ENCODE results near the gene MRPS2. TPM values are rescaled to one million over a fixed set of nuclear protein-coding genes. Genes with fewer than 3 reads are reported as not detected.
"Not testable (repeated sequence)": the region's sequence is repeated elsewhere in the genome, so short reads cannot be mapped to it uniquely, and the experiment has no call there.

MRPS2 gene
- 10 to 100 TPM; 15.8 to 35.0 TPM for total RNA-seq

GRCh38 chr9:135500525-135501260 lies at the start of gene MRPS2:
MRPS2 (plus strand) TSS chr9:135500682; CDS start chr9:135500711, 29 bp downstream.
- H3K36me3 ChIP-seq (replicated peaks in 1 of 2; ENCODE audit: insufficient read depth in 1 of 2, low read depth in 2 of 2) = peaks cover 7 to 10% of the 10 kb centered on the region in 2 donors
- ATAC-seq (peak; percentile 91), DNase-seq (peak; percentile 86 to 88 (median 86))
- no peaks in the 10 kb centered on the region for H3K9me3 ChIP-seq
- 0 to 1% methylated on average over 15 to 78 of the region's 92 CpGs for WGBS, 2 donors
- peak within 1 kb of the TSS; percentile 94 to 96 for H3K4me3 ChIP-seq
- H3K4me1 ChIP-seq = peaks cover 32% of the 10 kb centered on the region
- peak; percentile 84 to 96 (median 92) for TF ChIP-seq CTCF (IDR thresholded peaks at IDR 0.05)
- peak; percentile 45 to 69 (median 69) for TF ChIP-seq POLR2A (IDR thresholded peaks at IDR 0.05)
- intact Hi-C loops (cut with DNase I) = no loop called here
- peak within 1 kb of the TSS; percentile 60 to 89 (median 74) for H3K27ac ChIP-seq
- H3K27me3 ChIP-seq = no peaks in the 10 kb centered on the region

GRCh38 chr9:135450956-135451355 lies 49.5 kb upstream of the MRPS2 start:
- 81 to 83% methylated on average over 9 to 10 of the region's 10 CpGs for WGBS, 2 donors
- TF ChIP-seq CTCF (IDR thresholded peaks at IDR 0.05) = no peak
- TF ChIP-seq POLR2A (IDR thresholded peaks at IDR 0.05) = no peak
- no peaks in the 10 kb centered on the region for H3K4me1 ChIP-seq
- ATAC-seq (no peak), DNase-seq (no peak)
- no peak overlapping the region for H3K27ac ChIP-seq
- no peaks in the 10 kb centered on the region for H3K27me3 ChIP-seq
- H3K36me3 ChIP-seq (replicated peaks in 1 of 2; ENCODE audit: insufficient read depth in 1 of 2, low read depth in 2 of 2) = no peaks in the 10 kb centered on the region
- intact Hi-C loops (cut with DNase I) = no loop called here
- no peak overlapping the region for H3K4me3 ChIP-seq
- peaks cover 0 to 6% (median 0%) of the 10 kb centered on the region in 3 donors for H3K9me3 ChIP-seq

GRCh38 chr9:135451909-135452308 lies 48.6 kb upstream of the MRPS2 start:
- intact Hi-C loops (cut with DNase I); H3K4me3 ChIP-seq; ATAC-seq; H3K27ac ChIP-seq; H3K36me3 ChIP-seq (replicated peaks in 1 of 2; ENCODE audit: insufficient read depth in 1 of 2, low read depth in 2 of 2); H3K4me1 ChIP-seq; H3K9me3 ChIP-seq; DNase-seq; H3K27me3 ChIP-seq: not testable (repeated sequence)
- 68 to 76% methylated on average over 7 of the region's 7 CpGs for WGBS, 2 donors

- H3K9me3 ChIP-seq = peaks cover 0 to 6% (median 0%) of the 10 kb centered on the region in 3 donors
- no peaks in the 10 kb centered on the region for H3K27me3 ChIP-seq
- DNase-seq = no peak
- no peak for ATAC-seq
- no peaks in the 10 kb centered on the region for H3K36me3 ChIP-seq (replicated peaks in 1 of 2; ENCODE audit: insufficient read depth in 1 of 2, low read depth in 2 of 2)
- intact Hi-C loops (cut with DNase I) = no loop called here
- H3K4me3 ChIP-seq = no peak overlapping the region
- TF ChIP-seq POLR2A (IDR thresholded peaks at IDR 0.05) (no peak), CTCF (IDR thresholded peaks at IDR 0.05) (no peak)
- 80 to 81% methylated on average over 4 to 5 of the region's 5 CpGs for WGBS, 2 donors
- no peak overlapping the region for H3K27ac ChIP-seq
- H3K4me1 ChIP-seq = no peaks in the 10 kb centered on the region
Measured at GRCh38 chr9:135454737-135455136, 45.7 kb upstream of the MRPS2 start.

GRCh38 chr9:135455401-135456030 lies 45.0 kb upstream of the MRPS2 start:
- H3K36me3 ChIP-seq (replicated peaks in 1 of 2; ENCODE audit: insufficient read depth in 1 of 2, low read depth in 2 of 2) = no peaks in the 10 kb centered on the region
- H3K27me3 ChIP-seq = no peaks in the 10 kb centered on the region
- DNase-seq (no peak), ATAC-seq (no peak)
- H3K4me3 ChIP-seq = no peak overlapping the region
- no peak overlapping the region for H3K27ac ChIP-seq
- intact Hi-C loops (cut with DNase I) = no loop called here
- 73 to 87% methylated on average over 23 of the region's 23 CpGs for WGBS, 2 donors
- no peaks in the 10 kb centered on the region for H3K4me1 ChIP-seq
- TF ChIP-seq CTCF (IDR thresholded peaks at IDR 0.05) (no peak), POLR2A (IDR thresholded peaks at IDR 0.05) (no peak)
- H3K9me3 ChIP-seq = peaks cover 0 to 6% (median 0%) of the 10 kb centered on the region in 3 donors

Measured in body of pancreas (tissue), 4 donors.